Erythroblast (primary cell): ENCODE data around the gene LRIG1.

Source experiments
- GATA1 ChIP-seq: IDR thresholded peaks from 2 replicates; pipeline ENCODE4 v1.6.1; 2011; ENCODE audit warnings: low read depth, mild to moderate bottlenecking, control low read depth, low read length, moderate library complexity
- POLR2A ChIP-seq: IDR thresholded peaks from 2 replicates; pipeline ENCODE4 v1.6.1; 2011; ENCODE audit warnings: mild to moderate bottlenecking, low read length

GRCh38 chr3:66532160-66532587 is 31.4 kb upstream of the LRIG1 start:
- no peak for TF ChIP-seq POLR2A
- TF ChIP-seq GATA1: no peak
